Activated T-helper 2 cell treated with anti-CD3 and anti-CD28 coated beads, Interferon-gamma antibody, Interleukin-2, Interleukin-4, amounts not matched to agents 10 μg/mL and 5 μg/mL and 100 μg/mL, durations not matched to agents 14 hours and 24 hours and 36 hours (primary cell): Measurements from ENCODE around the gene SRR. TPM values are rescaled to one million over a fixed set of nuclear protein-coding genes. Genes with fewer than 3 reads are reported as not detected.

Source experiments
- DNase-seq: peaks from one replicate; pipeline ENCODE4 v3.0.0; 2021; ENCODE audit warnings: low spot score
- H3K27ac Mint-ChIP-seq: one replicate; pipeline ENCODE4 v1.8.0; 2021; ENCODE audit warnings: mixed read lengths
- H3K27me3 Mint-ChIP-seq: one replicate; pipeline ENCODE4 v1.8.0; 2021; ENCODE audit warnings: low read depth, mixed read lengths
- H3K36me3 Mint-ChIP-seq: one replicate; pipeline ENCODE4 v1.8.0; 2021; ENCODE audit warnings: low read depth, mixed read lengths
- H3K4me1 Mint-ChIP-seq: one replicate; pipeline ENCODE4 v1.8.0; 2021; ENCODE audit warnings: low read depth, mixed read lengths
- H3K4me3 Mint-ChIP-seq: one replicate; pipeline ENCODE4 v1.8.0; 2021; ENCODE audit warnings: low read depth, mild to moderate bottlenecking, moderate library complexity, mixed read lengths
- H3K9me3 Mint-ChIP-seq: one replicate; pipeline ENCODE4 v1.8.0; 2021; ENCODE audit warnings: mixed read lengths
- intact Hi-C: fragments of 100-400 bp; cut with micrococcal nuclease; formaldehyde crosslinking; loops from one replicate; pipeline ENCODE4 v1.15.1; 2023
- total RNA-seq: library from RNA; stranded (reverse); gene quantifications from 2 replicates; pipeline ENCODE4 v1.2.3, GENCODE V29; 2022

The SRR gene
- total RNA-seq, 1 donor from 2014 or later: 17.3 TPM

DNA sequence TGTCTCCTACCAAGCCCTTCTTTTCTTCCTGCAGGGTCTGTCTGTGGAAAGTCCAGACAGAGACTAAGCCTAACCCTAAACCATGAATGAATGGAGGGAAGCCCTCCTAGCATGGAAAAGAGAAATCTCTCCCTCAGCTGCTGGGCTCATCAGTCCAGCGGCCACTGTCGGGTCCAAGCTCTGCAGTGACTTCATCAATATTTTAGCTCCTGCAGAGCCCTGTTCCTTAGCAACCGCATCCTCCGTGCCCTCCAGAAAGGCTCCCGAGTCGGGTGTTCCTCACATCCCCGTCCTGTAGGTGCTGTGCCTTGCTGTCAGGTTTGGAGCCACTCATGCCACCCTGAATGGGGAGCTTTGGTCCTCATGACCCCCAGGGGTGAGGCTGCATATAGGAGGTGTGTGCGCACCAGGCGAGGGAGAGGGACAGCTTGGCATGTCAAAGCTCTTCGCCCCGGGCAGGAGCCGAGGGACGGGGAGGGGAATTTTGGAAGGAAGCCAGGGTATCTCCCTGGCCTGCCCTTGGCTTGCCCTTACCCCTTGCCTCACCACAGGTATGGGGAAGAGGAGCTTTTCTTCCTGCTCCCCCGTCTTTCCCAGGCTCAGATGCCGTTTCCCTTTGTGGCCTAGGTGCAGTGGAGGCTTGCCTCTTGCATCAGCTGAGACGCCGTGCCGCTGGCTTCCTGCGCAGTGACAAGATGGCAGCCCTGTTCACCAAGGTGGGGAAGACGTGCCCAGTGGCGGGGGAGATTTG is 57.4 kb downstream of the SRR start:
- intact Hi-C loops: no loop called here
- no peaks in the 10 kb centered on the region for H3K36me3 Mint-ChIP-seq
- H3K27me3 Mint-ChIP-seq: no peaks in the 10 kb centered on the region
- H3K27ac Mint-ChIP-seq: no peak overlapping the region
- H3K9me3 Mint-ChIP-seq: no peaks in the 10 kb centered on the region
- H3K4me1 Mint-ChIP-seq: no peaks in the 10 kb centered on the region
- H3K4me3 Mint-ChIP-seq: no peak overlapping the region
- DNase-seq: no peak

DNA sequence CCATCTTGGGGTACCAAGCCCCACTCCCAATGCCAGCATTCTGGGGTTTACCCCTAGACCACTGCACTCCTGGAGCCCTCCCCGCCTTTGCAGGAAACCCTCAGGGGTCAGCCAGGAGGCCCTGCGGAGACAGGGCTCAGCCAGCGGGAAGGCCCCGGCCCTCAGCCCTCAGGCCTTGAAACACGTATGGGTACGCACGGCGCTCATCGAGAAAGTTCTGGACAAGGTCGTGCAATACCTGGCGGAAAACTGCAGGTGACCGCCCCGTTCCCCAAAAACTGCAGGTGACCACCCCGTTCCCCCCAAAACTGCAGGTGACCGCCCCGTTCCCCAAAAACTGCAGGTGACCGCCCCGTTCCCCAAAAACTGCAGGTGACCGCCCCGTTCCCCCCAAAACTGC is 58.3 kb downstream of the SRR start:
- H3K27ac Mint-ChIP-seq: no peak overlapping the region
- no peak overlapping the region for H3K4me3 Mint-ChIP-seq
- intact Hi-C loops: no loop called here
- no peaks in the 10 kb centered on the region for H3K4me1 Mint-ChIP-seq
- H3K27me3 Mint-ChIP-seq: no peaks in the 10 kb centered on the region
- peaks cover 3% of the 10 kb centered on the region for H3K36me3 Mint-ChIP-seq
- no peak for DNase-seq
- no peaks in the 10 kb centered on the region for H3K9me3 Mint-ChIP-seq

DNA sequence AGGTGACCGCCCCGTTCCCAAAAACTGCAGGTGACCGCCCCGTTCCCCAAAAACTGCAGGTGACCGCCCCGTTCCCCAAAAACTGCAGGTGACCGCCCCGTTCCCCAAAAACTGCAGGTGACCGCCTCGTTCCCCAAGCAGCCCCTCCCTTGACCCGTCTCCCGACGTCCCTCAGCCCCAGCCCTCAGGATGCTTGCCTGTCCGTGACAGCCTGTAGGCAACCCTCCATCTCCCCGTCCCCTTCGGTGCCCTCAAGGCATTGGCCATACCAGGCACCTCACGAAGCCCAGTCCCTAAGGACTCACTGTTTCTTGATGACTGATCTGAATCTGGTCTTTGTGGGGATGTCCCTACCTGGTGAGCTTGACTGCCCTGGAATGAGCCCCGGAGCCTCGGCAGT is 58.7 kb downstream of the SRR start:
- no peak for DNase-seq
- intact Hi-C loops: no loop called here
- Mint-ChIP-seq H3K9me3 (no peaks in the 10 kb centered on the region), H3K4me1 (no peaks in the 10 kb centered on the region), H3K4me3 (no peak overlapping the region), H3K27ac (no peak overlapping the region), H3K27me3 (no peaks in the 10 kb centered on the region), H3K36me3 (peaks cover 3% of the 10 kb centered on the region)

DNA sequence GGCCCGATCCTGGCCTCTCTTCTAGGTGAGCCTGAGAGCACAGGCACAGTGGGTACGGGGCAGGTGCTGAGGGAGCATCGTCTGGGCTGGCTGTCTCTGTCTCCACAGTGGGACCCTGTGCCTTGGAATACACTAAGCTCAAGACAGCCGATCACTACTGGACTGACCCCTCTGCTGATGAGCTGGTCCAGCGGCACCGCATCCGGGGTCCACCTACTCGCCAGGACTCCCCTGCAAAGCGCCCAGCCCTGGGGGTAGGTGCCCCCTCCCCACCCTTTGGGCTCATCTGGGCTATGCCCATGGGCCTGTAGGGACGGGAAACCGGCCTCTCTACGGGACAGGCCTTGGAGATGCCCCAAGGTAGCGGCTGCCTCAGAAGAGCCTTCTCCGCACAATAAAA is 59.1 kb downstream of the SRR start:
- Mint-ChIP-seq H3K27ac (no peak overlapping the region), H3K9me3 (no peaks in the 10 kb centered on the region), H3K4me1 (no peaks in the 10 kb centered on the region), H3K36me3 (peaks cover 3% of the 10 kb centered on the region), H3K4me3 (no peak overlapping the region), H3K27me3 (no peaks in the 10 kb centered on the region)
- intact Hi-C loops: no loop called here
- DNase-seq: no peak

- no peak overlapping the region for H3K4me3 Mint-ChIP-seq
Observed at GRCh38 chr17:2363318-2363717, 59.6 kb downstream of the SRR start.

GRCh38 chr17:2363851-2364762 is 60.4 kb downstream of the SRR start:
- Mint-ChIP-seq H3K9me3 (no peaks in the 10 kb centered on the region), H3K36me3 (peaks cover 3% of the 10 kb centered on the region), H3K4me3 (no peak overlapping the region), H3K4me1 (no peaks in the 10 kb centered on the region), H3K27me3 (no peaks in the 10 kb centered on the region), H3K27ac (no peak overlapping the region)
- intact Hi-C loops: no loop called here
- no peak for DNase-seq

More at GRCh38 chr17:2363318-2363717, 59.6 kb downstream of the SRR start:
- Mint-ChIP-seq H3K4me1 (no peaks in the 10 kb centered on the region), H3K9me3 (no peaks in the 10 kb centered on the region), H3K27ac (no peak overlapping the region), H3K36me3 (peaks cover 3% of the 10 kb centered on the region), H3K27me3 (no peaks in the 10 kb centered on the region)
- intact Hi-C loops: no loop called here
- DNase-seq: no peak

DNA sequence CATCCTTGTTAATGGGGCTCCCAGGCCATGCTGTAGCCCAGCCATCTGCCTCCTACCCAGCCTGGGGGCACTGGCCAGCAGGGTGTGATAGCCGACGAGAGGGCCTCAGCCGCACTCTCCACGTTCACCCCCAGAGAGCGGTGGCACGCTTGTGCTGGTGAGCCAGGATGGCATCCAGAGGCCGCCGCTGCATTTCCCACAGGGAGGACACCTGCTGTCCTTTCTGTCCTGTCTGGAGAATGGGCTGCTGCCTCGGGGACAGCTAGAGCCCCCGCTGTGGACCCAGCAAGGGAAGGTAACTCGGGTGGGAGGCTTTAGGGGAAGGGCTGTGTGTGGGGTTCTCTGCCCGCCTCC is 61.0 kb downstream of the SRR start:
- no peak overlapping the region for H3K4me3 Mint-ChIP-seq
- H3K27ac Mint-ChIP-seq: no peak overlapping the region
- H3K27me3 Mint-ChIP-seq: no peaks in the 10 kb centered on the region
- no peaks in the 10 kb centered on the region for H3K9me3 Mint-ChIP-seq
- H3K36me3 Mint-ChIP-seq: peaks cover 3% of the 10 kb centered on the region
- no peak for DNase-seq
- intact Hi-C loops: no loop called here
- H3K4me1 Mint-ChIP-seq: no peaks in the 10 kb centered on the region

DNA sequence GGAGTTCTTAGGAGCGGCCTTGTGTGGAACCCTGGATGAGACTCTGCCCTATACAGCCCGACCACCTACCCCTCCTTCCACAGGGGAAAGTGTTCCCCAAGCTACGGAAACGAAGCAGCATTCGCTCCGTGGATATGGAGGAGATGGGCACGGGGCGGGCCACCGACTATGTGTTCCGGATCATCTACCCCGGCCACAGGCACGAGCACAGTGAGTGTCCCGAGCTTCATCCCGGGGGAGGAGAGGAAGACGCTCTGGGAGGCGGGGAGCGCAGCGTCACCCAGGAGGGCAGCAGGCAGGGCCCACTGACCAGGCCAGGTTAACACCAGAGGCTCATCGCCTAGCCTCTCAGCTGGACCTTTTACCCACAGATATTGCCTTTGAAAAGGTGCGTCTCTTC is 61.4 kb downstream of the SRR start:
- intact Hi-C loops: no loop called here
- no peaks in the 10 kb centered on the region for H3K9me3 Mint-ChIP-seq
- H3K36me3 Mint-ChIP-seq: peaks cover 3% of the 10 kb centered on the region
- H3K27ac Mint-ChIP-seq: no peak overlapping the region
- DNase-seq: no peak
- H3K4me1 Mint-ChIP-seq: no peaks in the 10 kb centered on the region
- H3K4me3 Mint-ChIP-seq: no peak overlapping the region
- H3K27me3 Mint-ChIP-seq: no peaks in the 10 kb centered on the region

DNA sequence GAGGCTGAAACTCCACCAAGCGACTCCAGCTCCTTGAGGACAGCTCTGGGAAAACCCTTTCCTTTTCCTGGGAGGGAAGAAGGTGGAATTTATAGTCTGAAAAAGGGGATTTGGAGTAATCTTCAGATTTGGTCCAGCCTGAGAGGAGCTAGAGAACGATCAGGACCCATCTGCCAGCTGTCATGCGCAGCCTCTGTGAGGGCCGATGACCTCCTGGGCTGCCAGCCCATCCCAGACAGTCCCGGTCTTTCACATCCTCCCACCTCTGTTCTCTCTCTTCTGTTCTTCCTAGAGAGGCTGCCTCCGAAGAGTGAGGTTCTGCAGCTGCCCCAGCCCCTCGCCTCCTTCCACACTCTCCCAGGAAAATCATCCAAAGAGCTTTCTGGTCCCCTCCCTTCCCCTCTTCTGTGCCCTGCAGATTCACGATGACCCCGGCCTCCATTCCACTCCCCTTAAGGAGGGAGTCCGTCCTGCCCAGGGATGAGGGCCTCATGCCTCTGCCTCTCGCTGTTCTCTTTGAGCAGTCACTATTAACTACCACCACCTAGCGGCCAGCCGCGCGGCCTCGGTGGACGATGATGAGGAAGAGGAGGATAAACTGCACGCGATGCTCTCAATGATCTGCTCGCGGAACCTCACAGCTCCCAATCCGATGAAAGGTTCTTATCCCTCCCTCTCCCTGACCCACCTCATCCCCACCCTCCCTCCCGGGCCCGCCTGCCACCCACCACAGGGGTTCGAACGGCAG is 63.2 kb downstream of the SRR start:
- intact Hi-C loops: no loop called here
- peaks cover 3% of the 10 kb centered on the region for H3K36me3 Mint-ChIP-seq
- no peak overlapping the region for H3K4me3 Mint-ChIP-seq
- H3K27ac Mint-ChIP-seq: no peak overlapping the region
- no peaks in the 10 kb centered on the region for H3K4me1 Mint-ChIP-seq
- DNase-seq: no peak
- H3K27me3 Mint-ChIP-seq: no peaks in the 10 kb centered on the region
- H3K9me3 Mint-ChIP-seq: no peaks in the 10 kb centered on the region

GRCh38 chr17:2368359-2368758 is 64.6 kb downstream of the SRR start:
- peaks cover 3% of the 10 kb centered on the region for H3K36me3 Mint-ChIP-seq
- H3K4me1 Mint-ChIP-seq: no peaks in the 10 kb centered on the region
- intact Hi-C loops: no loop called here
- no peaks in the 10 kb centered on the region for H3K9me3 Mint-ChIP-seq
- H3K27ac Mint-ChIP-seq: no peak overlapping the region
- no peaks in the 10 kb centered on the region for H3K27me3 Mint-ChIP-seq
- no peak overlapping the region for H3K4me3 Mint-ChIP-seq
- no peak for DNase-seq

GRCh38 chr17:2369039-2369438 is 65.3 kb downstream of the SRR start:
- no peak overlapping the region for H3K4me3 Mint-ChIP-seq
- intact Hi-C loops: no loop called here
- no peaks in the 10 kb centered on the region for H3K4me1 Mint-ChIP-seq
- no peak overlapping the region for H3K27ac Mint-ChIP-seq
- H3K27me3 Mint-ChIP-seq: no peaks in the 10 kb centered on the region
- no peak for DNase-seq
- H3K36me3 Mint-ChIP-seq: peaks cover 3% of the 10 kb centered on the region
- H3K9me3 Mint-ChIP-seq: no peaks in the 10 kb centered on the region

GRCh38 chr17:2369551-2370210 is 65.9 kb downstream of the SRR start:
- H3K4me1 Mint-ChIP-seq: no peaks in the 10 kb centered on the region
- DNase-seq: no peak
- no peak overlapping the region for H3K4me3 Mint-ChIP-seq
- H3K27me3 Mint-ChIP-seq: no peaks in the 10 kb centered on the region
- no peaks in the 10 kb centered on the region for H3K9me3 Mint-ChIP-seq
- no peak overlapping the region for H3K27ac Mint-ChIP-seq
- peaks cover 3% of the 10 kb centered on the region for H3K36me3 Mint-ChIP-seq
- intact Hi-C loops: no loop called here
